GM06990 (cell line): ENCODE data around the gene CLDN20.
"Not testable (repeated sequence)": the region's sequence is repeated elsewhere in the genome, so short reads cannot be mapped to it uniquely, and the experiment has no call there.

ENCODE experiments used
- DNase-seq: peaks from one replicate; pipeline ENCODE4 v3.0.0-alpha.2; 2011; ENCODE audit not compliant: insufficient read length; ENCODE audit errors: extremely low read depth
- H3K27me3 ChIP-seq: replicated peaks from 2 replicates; pipeline ENCODE4 v1.6.0; 2011; ENCODE audit warnings: low read length; ENCODE audit not compliant: control insufficient read depth, insufficient read depth
- H3K36me3 ChIP-seq: 2 replicates; pipeline ENCODE4 v1.5.1; 2011; ENCODE audit warnings: low read length; ENCODE audit not compliant: control insufficient read depth, insufficient read depth
- H3K4me3 ChIP-seq: replicated peaks from 2 replicates; pipeline ENCODE4 v1.5.1; 2011; ENCODE audit warnings: low read depth, mild to moderate bottlenecking, control low read depth, low read length
- CTCF ChIP-seq: IDR thresholded peaks from 2 replicates; pipeline ENCODE4 v1.5.1; 2011; ENCODE audit warnings: low read length, control low read depth, mild to moderate bottlenecking, inconsistent platforms; ENCODE audit not compliant: insufficient read depth, poor library complexity, severe bottlenecking

CLDN20 gene

GRCh38 chr6:155263373-155264063 lies at the start of gene CLDN20:
Gene CLDN20, plus strand, starts transcription at chr6:155264013. Its CDS starts 11,707 bp downstream, at chr6:155275720.
- Histone ChIP-seq H3K27me3 (no peaks in the 10 kb centered on the region), H3K36me3 (peaks cover 11% of the 10 kb centered on the region), H3K4me3 (no peak within 1 kb of the TSS)
- DNase-seq = no peak
- no peak for TF ChIP-seq CTCF

GRCh38 chr6:155215906-155216305 lies 47.9 kb upstream of the CLDN20 start:
- H3K4me3 ChIP-seq = no peak overlapping the region
- H3K27me3 ChIP-seq = no peaks in the 10 kb centered on the region
- TF ChIP-seq CTCF = no peak
- H3K36me3 ChIP-seq = peaks cover 36% of the 10 kb centered on the region
- DNase-seq = no peak

- Histone ChIP-seq H3K4me3 (no peak overlapping the region), H3K36me3 (peaks cover 34% of the 10 kb centered on the region), H3K27me3 (no peaks in the 10 kb centered on the region)
- DNase-seq = no peak
- no peak for TF ChIP-seq CTCF
Observed at GRCh38 chr6:155216312-155217046, 47.3 kb upstream of the CLDN20 start.

- peaks cover 21% of the 10 kb centered on the region for H3K36me3 ChIP-seq
- not testable (repeated sequence) for H3K4me3 ChIP-seq, DNase-seq, H3K27me3 ChIP-seq
Observed at GRCh38 chr6:155218711-155219110, 45.1 kb upstream of the CLDN20 start.

- no peak overlapping the region for H3K4me3 ChIP-seq
- no peaks in the 10 kb centered on the region for H3K27me3 ChIP-seq
- H3K36me3 ChIP-seq = peaks cover 17% of the 10 kb centered on the region
- DNase-seq = no peak
- TF ChIP-seq CTCF = no peak
Observed at GRCh38 chr6:155219299-155219698, 44.5 kb upstream of the CLDN20 start.

GRCh38 chr6:155219858-155220301 lies 43.9 kb upstream of the CLDN20 start:
- no peak for DNase-seq
- no peak for TF ChIP-seq CTCF

More at GRCh38 chr6:155219858-155220301, 43.9 kb upstream of the CLDN20 start:
- no peak overlapping the region for H3K4me3 ChIP-seq
- peaks cover 17% of the 10 kb centered on the region for H3K36me3 ChIP-seq
- no peaks in the 10 kb centered on the region for H3K27me3 ChIP-seq
